A204.1 (cell line): Measurements from ENCODE around the gene LRIG1.
"Not testable (repeated sequence)": the region's sequence is repeated elsewhere in the genome, so short reads cannot be mapped to it uniquely, and the experiment has no call there.

Experiments
- FAIRE-seq: peaks from 2 replicates; lab custom pipeline; 2012; peaks lifted over from hg19 to GRCh38; lab: Jason Lieb, UNC

Gene LRIG1

DNA sequence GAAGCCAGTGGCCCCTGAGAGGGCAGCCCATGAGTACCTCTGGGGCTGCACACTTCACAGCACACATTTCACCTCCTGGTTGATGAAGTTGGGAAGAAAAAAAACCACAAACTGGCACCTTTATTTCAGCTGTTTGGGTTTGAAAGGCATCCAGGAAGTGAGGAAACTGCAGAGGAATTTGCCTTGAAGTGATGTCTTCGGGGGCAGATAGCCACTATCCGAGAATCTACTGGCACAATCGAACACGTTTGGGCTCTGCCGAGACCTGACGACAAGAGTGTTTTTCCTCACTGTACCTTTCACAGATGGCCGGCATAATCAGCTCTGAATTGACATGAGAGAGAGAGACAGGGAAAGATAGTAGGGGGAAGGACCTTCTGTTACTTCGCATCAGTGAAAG is 59.7 kb downstream of the LRIG1 start:
- no peak for FAIRE-seq

DNA sequence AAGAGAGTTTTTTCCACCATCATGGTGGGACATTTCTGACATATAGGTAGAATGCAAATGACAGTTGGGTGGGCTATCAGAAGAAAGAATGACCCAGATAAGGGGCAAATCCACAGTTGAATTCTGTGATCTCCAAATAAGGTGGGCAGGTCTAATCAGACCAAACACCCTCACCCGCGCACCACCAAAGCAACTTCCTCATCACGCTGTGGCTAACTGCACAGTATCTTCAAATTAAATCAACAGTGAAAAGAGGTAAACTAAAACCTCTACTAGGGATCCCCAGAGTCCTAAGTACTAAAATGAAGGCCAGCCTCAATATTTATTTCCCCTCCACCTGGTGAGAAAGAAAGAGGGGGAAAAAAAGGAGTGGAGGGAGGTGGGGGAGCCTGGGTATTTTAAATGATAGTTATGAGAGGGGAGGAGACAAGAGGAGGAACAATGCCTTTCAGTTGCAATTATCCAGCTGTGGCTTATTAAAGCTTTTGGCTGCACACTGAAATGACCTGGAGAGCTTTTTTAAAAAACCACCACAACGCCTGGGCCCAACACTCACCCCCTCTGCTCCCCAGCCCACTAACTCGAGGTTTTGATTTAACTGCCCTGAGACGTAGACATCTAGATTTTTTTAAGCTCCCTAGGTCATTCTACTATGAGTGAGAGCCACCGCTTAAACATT is 61.0 kb downstream of the LRIG1 start:
- no peak for FAIRE-seq

- FAIRE-seq, result no peak
These were observed 62.8 kb downstream of the LRIG1 start for GRCh38 chr3:66438046-66438445.

- FAIRE-seq, result no peak
These were observed 63.4 kb downstream of the LRIG1 start for GRCh38 chr3:66437341-66437929.

DNA sequence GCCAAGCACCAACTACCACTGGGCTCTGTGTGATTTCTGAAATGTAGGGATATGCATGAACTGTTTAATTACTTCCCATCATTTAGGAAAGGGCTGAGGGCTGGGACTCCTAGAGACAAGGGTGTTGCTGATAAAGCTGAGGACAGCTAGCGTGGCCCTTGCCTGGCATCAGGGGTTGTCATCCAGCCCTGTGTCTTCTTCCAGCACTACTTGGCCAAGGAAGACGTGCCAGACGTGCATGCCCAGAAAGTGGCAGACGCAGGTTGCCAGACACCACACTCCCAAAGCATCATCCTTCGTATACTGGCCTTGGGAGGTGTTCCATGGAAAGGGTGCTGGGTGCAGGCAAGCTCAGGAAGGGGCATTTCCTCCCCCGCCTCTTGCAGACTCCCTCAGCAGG is 64.8 kb downstream of the LRIG1 start:
- FAIRE-seq, result no peak

DNA sequence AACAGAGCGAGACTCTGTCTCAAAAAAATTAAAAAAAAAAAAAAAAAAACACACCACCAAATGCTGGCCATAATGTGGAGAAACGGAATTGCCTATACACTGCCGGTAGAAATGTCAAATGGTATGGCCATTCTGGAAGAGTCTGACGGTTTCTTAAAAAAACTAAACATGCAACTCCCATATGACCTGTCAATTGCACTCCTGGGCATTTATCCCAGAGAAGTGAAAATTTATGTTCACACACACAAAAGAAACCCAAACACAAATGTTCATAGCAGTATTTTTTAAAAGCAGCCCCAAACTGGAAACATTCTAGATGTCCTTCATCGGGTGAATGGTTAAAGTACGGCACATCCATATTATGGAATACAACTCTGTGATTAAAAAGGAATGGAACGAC is 66.1 kb downstream of the LRIG1 start:
- FAIRE-seq, result no peak

GRCh38 chr3:66433522-66433782 is 67.4 kb downstream of the LRIG1 start:
- FAIRE-seq, result no peak

DNA sequence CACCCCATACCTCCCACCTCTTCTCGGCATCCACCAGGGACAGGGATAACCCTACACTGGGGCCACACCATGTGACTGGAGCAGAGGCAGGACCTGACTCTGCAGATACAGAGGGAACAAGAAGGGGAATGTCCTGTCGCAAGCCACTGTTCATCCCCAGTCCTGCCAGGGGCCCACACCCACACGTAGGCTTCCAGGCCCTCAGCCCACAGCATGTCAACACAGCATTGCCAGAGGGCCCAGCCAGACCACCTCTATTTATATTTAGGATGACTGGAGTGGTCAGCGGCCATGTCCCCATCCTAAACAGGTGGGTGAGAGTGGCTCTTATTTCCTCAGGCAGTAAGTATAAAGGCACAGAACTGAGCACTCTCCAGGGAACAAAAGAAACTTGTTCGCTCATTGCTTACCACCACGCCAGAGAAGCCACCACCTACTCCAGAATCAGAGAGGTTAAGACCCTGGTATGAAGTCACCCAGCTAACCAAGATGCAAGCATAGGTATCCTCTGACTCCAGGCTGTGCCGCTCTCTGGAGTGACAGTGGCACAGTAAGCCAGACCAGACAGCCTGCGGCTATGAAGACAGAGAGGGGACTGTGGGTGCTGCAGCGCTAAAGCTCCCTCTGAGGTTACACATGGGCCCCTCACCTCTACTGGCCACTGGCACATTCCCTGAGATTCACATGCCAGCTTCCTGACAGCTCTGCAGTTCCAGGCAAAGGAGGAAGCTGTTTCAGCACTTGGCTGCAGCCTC is 67.9 kb downstream of the LRIG1 start:
- no peak for FAIRE-seq

- FAIRE-seq, result no peak
These were observed 68.6 kb downstream of the LRIG1 start for GRCh38 chr3:66432041-66432766.

- no peak for FAIRE-seq
These were observed 69.3 kb downstream of the LRIG1 start for GRCh38 chr3:66431494-66431893.

- FAIRE-seq, result no peak
These were observed 69.9 kb downstream of the LRIG1 start for GRCh38 chr3:66430876-66431275.

GRCh38 chr3:66428733-66429132 is 72.1 kb downstream of the LRIG1 start:
- FAIRE-seq, result no peak

DNA sequence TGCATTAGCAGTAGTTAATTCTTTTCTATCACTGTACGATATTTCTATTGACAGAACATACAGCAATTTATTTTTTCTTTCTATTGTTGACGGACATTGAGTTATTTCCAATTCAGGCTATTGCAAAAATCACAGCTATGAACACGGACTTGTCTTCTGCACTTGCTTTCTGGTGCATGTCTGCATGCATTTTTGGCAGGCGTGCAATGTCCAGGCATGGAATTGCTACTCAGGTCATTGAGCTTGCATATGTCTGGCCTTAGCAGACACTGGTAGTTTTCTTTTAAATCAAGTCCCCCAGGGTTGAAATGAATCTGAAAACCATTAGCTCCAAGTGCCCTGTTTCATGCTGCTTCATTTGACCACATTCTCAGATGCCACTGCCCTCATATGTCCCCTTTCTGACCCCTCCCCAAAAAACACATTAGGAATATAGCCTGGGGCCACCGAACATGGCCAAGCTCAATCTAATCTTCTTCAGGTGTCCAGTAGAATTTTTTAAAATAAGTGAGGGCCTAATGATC is 72.8 kb downstream of the LRIG1 start:
- FAIRE-seq, result no peak

GRCh38 chr3:66427352-66427751 is 73.5 kb downstream of the LRIG1 start:
- no peak for FAIRE-seq

DNA sequence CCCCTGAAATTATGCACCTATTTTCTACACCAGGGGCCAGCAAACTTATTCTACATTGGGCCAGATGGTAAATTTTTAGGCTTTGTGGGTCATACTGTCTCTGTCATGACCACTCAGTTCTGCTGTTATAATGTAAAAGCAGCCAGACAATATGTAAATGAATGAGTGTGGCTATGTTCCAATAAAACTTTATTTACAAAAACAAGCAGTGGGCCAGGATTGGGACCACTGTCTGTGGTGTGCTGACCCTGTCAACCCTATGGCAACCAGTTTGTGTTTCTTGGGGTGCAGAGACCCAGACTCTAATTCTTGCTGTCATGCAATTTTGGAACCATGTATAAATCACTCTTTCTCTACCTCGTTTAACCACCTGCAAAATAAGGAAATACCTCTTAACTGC is 74.7 kb downstream of the LRIG1 start:
- no peak for FAIRE-seq

GRCh38 chr3:66425576-66426114 is 75.2 kb downstream of the LRIG1 start:
- no peak for FAIRE-seq

DNA sequence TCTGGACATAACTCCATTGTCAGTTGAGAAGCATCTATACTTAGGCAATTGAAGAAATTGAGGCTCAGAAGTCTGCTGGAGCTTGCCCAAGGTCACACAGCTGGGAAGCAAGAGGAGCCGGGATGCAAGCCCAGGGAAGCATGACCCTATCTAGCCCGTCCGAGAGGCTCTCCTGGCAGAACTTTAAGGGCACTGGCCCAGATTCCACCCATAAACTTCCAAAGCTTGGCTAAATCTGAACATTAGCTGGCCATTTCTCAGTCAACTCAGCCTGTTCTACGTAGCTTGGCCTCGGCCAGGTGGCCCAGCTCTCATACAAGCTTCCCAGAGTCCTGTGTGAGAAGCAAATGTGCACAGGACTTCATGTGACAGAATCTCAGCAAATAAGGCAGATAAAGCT is 75.8 kb downstream of the LRIG1 start:
- no peak for FAIRE-seq

DNA sequence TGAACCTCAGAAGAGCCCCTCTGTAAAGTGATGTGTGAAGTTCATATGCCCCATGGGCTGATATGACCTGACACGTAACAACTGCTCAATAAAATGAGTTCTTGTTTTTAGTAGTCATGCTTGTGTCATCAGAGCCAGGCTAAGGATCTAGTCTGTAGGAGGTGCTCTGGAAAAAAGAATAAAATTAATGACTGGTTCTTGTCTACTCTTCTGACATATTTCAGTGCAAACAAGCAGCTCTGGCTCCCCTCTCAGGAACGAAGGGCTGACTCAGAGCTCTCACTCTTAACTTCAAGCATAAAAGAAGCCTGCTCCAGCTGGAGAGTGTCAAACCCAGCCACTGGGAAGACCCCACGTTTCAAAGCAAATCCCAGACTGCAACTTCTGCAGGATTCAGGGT is 77.0 kb downstream of the LRIG1 start:
- no peak for FAIRE-seq

DNA sequence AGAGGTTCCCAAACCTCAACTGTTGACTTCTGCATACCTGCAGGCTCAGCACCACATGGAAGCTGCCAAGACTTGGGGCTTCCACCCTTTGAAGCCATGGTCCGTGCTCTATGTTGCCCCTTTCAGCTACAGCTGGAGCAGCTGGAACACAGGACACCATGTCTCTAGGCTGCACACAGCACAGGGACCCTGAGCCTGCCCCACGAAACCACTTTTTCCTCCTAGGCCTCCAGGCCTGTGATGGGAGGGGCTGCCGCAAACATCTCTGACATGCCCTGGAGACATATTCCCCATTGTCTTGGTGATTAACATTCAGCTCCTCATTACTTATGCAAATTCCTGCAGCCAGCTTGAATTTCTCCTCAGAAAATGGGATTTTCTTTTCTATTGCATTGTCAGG is 78.9 kb downstream of the LRIG1 start:
- FAIRE-seq, result not testable (repeated sequence)

GRCh38 chr3:66421144-66421543 is 79.7 kb downstream of the LRIG1 start:
- FAIRE-seq, result not testable (repeated sequence)

DNA sequence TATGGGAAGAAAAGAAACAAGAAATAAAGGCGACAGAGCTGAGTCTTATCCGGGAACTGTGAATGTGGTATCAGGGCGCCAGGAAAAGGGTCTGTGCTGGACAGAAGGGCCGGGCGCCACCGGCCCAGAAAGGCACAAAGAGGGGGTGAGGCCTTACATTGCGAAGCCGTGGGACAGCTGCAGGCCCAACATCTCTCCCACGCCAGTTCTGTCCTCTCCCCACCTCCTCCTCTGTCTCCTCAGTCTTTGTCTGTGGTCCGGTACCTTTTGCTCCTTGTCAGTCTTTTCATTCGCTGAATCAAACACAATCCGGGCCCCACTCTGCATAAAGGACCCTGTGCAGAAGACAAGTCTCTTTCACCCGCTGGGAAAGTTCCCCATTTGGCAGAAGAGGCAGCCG is 81.8 kb downstream of the LRIG1 start:
- FAIRE-seq, result no peak

GRCh38 chr3:66418475-66418931 is 82.3 kb downstream of the LRIG1 start:
- FAIRE-seq, result no peak
